Esophagus muscularis mucosa (tissue), 4 donors: ENCODE measurements around the gene EPS8L3.

Experiments
- CTCF ChIP-seq, 3 experiments: fragments of 200-600 bp in 2 of 3; fragments of 450-650 bp in 1 of 3; sonication (generic) in 2 of 3; IDR thresholded peaks; one replicate each; pipeline ENCODE4 v1.5.1; 2017 to 2019; ENCODE audit warnings: antibody characterized with exemption in 3 of 3, mild to moderate bottlenecking in 2 of 3, moderate library complexity in 1 of 3
- EP300 ChIP-seq: sonication (generic); formaldehyde crosslinking; IDR thresholded peaks from one replicate; pipeline ENCODE4 v1.6.1; 2017; ENCODE audit warnings: antibody characterized with exemption
- POLR2AphosphoS5 ChIP-seq, 2 donors: sonication (generic); formaldehyde crosslinking; IDR thresholded peaks; one replicate each; pipeline ENCODE4 v1.6.1; 2017; ENCODE audit warnings: antibody characterized with exemption in 2 of 2

GRCh38 chr1:109765483-109765815 lies 1.7 kb upstream of the EPS8L3 start:
- no peak for TF ChIP-seq POLR2AphosphoS5 (IDR thresholded peaks at IDR 0.05)
- no peak for TF ChIP-seq CTCF (IDR thresholded peaks at IDR 0.05)
- TF ChIP-seq EP300 = no peak
